Esophagus squamous epithelium (tissue), 5 donors: Measurements from ENCODE around the gene GTF2H4. TPM values are rescaled to one million over a fixed set of nuclear protein-coding genes. Genes with fewer than 3 reads are reported as not detected.
"Not testable (repeated sequence)": the region's sequence is repeated elsewhere in the genome, so short reads cannot be mapped to it uniquely, and the experiment has no call there.

Experiments
- DNase-seq: peaks from one replicate; lab custom pipeline; 2025; lab: John Stamatoyannopoulos, UW
- H3K27ac ChIP-seq, 4 donors: fragments of 200-600 bp; sonication (generic); one replicate each; pipeline ENCODE4 v1.5.1; 2016 to 2019; ENCODE audit warnings: mild to moderate bottlenecking in 1 of 4
- H3K27me3 ChIP-seq, 4 donors: fragments of 200-600 bp; sonication (generic); 1 replicate in 3 of 4; 2 replicates in 1 of 4; pipeline versions ENCODE4 v1.5.1 to v1.6.0; 2017 to 2021; ENCODE audit warnings: antibody characterized with exemption in 1 of 4
- H3K36me3 ChIP-seq, 3 donors: fragments of 200-600 bp; sonication (generic); one replicate each; pipeline ENCODE4 v1.5.1; 2016 to 2019
- H3K4me1 ChIP-seq, 3 donors: fragments of 200-600 bp; sonication (generic); one replicate each; pipeline ENCODE4 v1.5.1; 2017 to 2019
- H3K4me3 ChIP-seq, 4 donors: fragments of 200-600 bp; sonication (generic); 1 replicate in 3 of 4; 2 replicates in 1 of 4; pipeline ENCODE4 v1.5.1; 2016 to 2019; ENCODE audit warnings: mild to moderate bottlenecking in 2 of 4, moderate library complexity in 1 of 4
- H3K9me3 ChIP-seq, 3 donors: fragments of 200-600 bp; sonication (generic); one replicate each; pipeline ENCODE4 v1.5.1; 2016 to 2019
- POLR2A ChIP-seq, 4 donors: fragments of 450-650 bp; IDR thresholded peaks; one replicate each; pipeline ENCODE4 v1.6.1; 2017; ENCODE audit warnings: antibody characterized with exemption in 4 of 4, mild to moderate bottlenecking in 4 of 4, moderate library complexity in 3 of 4
- WGBS, 2 donors: methylation state at CpG; one replicate each; pipeline ENCODE4 v1.1.5; 2018; 5-methylcytosine and 5-hydroxymethylcytosine counted together
- intact Hi-C: fragments of 100-400 bp; cut with DNase I; formaldehyde crosslinking; loops from one replicate; pipeline ENCODE4 v1.15.0; 2022
- total RNA-seq, 4 donors: library from RNA; depleted of rRNA; stranded (reverse); fragments of >200 nt; gene quantifications; one replicate each; pipeline ENCODE4 v1.1.0, GENCODE V29; 2016
- TF ChIP-seq, protein P1 (sequence below), 6 experiments: fragments of 450-650 bp in 4 of 6; fragments of 200-600 bp in 2 of 6; sonication (generic) in 2 of 6; IDR thresholded peaks; one replicate each; pipeline ENCODE4 v1.5.1; 2016 to 2019; ENCODE audit warnings: antibody characterized with exemption in 6 of 6, mild to moderate bottlenecking in 4 of 6, moderate library complexity in 4 of 6
- donor health status: DM: yes; HTN: yes; CAD: no.

The GTF2H4 gene
- total RNA-seq, 4 donors from 2014 or later, result 10.3 to 26.7 (median 12.4) TPM

DNA sequence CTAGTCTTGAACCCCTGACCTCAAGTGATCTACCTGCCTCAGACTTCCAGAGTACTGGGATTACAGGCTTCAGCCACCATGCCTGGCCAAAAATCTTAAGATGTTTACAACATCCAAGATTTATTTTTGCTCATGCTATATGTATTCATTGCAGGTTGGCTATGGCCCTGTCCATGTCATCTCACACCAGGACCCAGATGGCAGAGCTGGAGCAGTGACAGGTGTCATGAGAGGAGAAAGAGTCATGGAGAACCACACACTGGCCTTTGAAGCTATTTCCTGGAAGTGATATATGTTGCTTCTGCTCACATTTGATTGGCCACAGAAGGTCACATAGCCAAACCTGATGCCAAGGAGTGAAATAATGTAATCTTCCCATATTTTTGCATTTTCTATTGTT lies 37.5 kb upstream of the GTF2H4 start:
- no peaks in the 10 kb centered on the region for H3K27me3 ChIP-seq
- no peak overlapping the region for H3K27ac ChIP-seq
- no peak overlapping the region for H3K4me3 ChIP-seq
- H3K4me1 ChIP-seq, result peaks cover 0 to 6% (median 2%) of the 10 kb centered on the region in 3 donors
- TF ChIP-seq POLR2A (IDR thresholded peaks at IDR 0.05), result no peak
- TF ChIP-seq, protein P1, sequence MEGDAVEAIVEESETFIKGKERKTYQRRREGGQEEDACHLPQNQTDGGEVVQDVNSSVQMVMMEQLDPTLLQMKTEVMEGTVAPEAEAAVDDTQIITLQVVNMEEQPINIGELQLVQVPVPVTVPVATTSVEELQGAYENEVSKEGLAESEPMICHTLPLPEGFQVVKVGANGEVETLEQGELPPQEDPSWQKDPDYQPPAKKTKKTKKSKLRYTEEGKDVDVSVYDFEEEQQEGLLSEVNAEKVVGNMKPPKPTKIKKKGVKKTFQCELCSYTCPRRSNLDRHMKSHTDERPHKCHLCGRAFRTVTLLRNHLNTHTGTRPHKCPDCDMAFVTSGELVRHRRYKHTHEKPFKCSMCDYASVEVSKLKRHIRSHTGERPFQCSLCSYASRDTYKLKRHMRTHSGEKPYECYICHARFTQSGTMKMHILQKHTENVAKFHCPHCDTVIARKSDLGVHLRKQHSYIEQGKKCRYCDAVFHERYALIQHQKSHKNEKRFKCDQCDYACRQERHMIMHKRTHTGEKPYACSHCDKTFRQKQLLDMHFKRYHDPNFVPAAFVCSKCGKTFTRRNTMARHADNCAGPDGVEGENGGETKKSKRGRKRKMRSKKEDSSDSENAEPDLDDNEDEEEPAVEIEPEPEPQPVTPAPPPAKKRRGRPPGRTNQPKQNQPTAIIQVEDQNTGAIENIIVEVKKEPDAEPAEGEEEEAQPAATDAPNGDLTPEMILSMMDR (IDR thresholded peaks at IDR 0.05), result no peak
- no peaks in the 10 kb centered on the region for H3K36me3 ChIP-seq
- DNase-seq, result no peak
- intact Hi-C loops, result no loop called here
- peaks cover 0 to 35% (median 13%) of the 10 kb centered on the region in 3 donors for H3K9me3 ChIP-seq

DNA sequence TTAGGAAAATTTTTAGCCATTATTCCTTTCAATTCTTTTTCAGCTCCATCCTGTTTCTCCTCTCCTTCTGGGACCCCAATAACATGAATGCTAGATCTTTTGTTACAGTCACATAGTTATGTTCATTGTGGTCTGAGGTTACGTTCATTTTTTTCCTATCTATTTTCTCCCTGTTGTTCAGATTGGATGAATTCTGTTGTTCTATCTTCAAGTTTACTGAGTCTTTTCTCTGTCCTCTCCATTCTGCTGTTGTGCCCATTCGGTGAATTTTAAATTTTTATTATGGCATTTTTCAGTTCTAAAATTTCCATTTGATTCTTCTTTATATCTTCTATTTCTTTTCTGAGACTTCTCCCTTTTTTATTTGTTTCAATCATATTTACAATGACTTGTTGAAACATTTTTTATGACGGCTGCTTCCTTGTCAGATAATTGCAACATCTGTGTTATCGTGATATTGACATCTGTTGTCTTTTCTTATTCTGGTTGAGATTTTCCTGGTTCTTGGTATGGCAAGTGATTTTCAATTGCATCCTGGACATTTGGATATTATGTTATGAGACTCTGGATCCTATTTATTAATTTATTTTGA lies 36.3 kb upstream of the GTF2H4 start:
- Histone ChIP-seq H3K36me3 (no peaks in the 10 kb centered on the region), H3K27ac (no peak overlapping the region), H3K27me3 (no peaks in the 10 kb centered on the region), H3K9me3 (peaks cover 0 to 35% (median 13%) of the 10 kb centered on the region in 3 donors), H3K4me3 (no peak overlapping the region), H3K4me1 (peaks cover 6 to 18% (median 12%) of the 10 kb centered on the region in 3 donors)
- intact Hi-C loops, result no loop called here
- WGBS, 2 donors, result 77 to 95% methylated on average over 4 of the region's 4 CpGs
- TF ChIP-seq POLR2A (IDR thresholded peaks at IDR 0.05), result no peak
- TF ChIP-seq, protein P1 (IDR thresholded peaks at IDR 0.05), result no peak
- DNase-seq, result no peak

DNA sequence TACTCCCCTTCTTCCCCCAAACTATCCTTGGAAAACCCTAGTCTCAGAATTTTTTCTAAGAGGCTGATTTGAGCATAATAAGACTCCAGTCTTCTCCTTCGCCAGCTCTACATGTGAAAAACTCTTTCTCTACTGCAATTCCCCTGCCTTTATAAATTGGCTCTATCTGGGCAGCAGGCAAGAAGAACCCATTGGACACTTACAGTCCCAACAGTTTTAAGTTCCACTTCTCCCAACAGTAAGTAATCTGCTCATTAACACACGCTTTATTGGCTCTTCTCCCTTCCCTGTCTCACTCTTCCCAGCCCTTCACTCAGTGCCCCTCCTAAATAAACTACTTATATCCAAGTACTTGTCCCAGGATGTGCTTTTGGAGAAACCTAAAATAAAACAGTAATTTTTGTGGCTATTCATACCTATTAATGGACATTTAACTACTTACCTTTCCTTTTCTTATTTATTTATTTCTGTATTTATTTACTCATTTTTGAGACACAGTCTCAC lies 34.8 kb upstream of the GTF2H4 start:
- 92 to 93% methylated on average over 2 of the region's 2 CpGs for WGBS, 2 donors
- intact Hi-C loops, result no loop called here
- Histone ChIP-seq H3K27ac (no peak overlapping the region), H3K9me3 (peaks cover 0 to 35% (median 13%) of the 10 kb centered on the region in 3 donors), H3K4me1 (peaks cover 18 to 33% (median 27%) of the 10 kb centered on the region in 3 donors), H3K27me3 (no peaks in the 10 kb centered on the region), H3K4me3 (no peak overlapping the region), H3K36me3 (no peaks in the 10 kb centered on the region)
- TF ChIP-seq, protein P1 (IDR thresholded peaks at IDR 0.05), result no peak
- no peak for TF ChIP-seq POLR2A (IDR thresholded peaks at IDR 0.05)
- no peak for DNase-seq

DNA sequence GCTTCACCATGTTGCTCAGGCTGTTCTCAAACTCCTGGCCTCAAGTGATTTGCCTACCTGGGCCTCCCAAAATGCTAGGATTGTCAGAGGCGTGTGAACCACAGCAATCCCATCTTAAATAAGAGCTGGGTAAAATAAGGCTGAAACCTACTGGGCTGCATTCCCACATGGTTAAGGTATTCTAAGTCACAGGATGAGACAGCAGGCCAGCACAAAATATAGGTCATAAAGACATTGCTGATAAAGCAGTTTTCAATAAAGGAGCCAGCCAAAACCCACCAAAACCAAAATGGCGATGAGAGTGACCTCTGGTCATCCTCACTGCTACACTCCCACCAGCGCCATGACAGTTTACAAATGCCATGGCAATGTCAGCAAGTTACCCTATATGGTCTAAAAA lies 34.2 kb upstream of the GTF2H4 start:
- H3K4me3 ChIP-seq, H3K27ac ChIP-seq, intact Hi-C loops, H3K36me3 ChIP-seq, H3K27me3 ChIP-seq, DNase-seq: not testable (repeated sequence)
- Histone ChIP-seq H3K4me1 (peaks cover 18 to 39% (median 29%) of the 10 kb centered on the region in 3 donors), H3K9me3 (peaks cover 0 to 33% (median 13%) of the 10 kb centered on the region in 3 donors)
- 89% methylated on average over 3 of the region's 3 CpGs for WGBS, 2 donors

DNA sequence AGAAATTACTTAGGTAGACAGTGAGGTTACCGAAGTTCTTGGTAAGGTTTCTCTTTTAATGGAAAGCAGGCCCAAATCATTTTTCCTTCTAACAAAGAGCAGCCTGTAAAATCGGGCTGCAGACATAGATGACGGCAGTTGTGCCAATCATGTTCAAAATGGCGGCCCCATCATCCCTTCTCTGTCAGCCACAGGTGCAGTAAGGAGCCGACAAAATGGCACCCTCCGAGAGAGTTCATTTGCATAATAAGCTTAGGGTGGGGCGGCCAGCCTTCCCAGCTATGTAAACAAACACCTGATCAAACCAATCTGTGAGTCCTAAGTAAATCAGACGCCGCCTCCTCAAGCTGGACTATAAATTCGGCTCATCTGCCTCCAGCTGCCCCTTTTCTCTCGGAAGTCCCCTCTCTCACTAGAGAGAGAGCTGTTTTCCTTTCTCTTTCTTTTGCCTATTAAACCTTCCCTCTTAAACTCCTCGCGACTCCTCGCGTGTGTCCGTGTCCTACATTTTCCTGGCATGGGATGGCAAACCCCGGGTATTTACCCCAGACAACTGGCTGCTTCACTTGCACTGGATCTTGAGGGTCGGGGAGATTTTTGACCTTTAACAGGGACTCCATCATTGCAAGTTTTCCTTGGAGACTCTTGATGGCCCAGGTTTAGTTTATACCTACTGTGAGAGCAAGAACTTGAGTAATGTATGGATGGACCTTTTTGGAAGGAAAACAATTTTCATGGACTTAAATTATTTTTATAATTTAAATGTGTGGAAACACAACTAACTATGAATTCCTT lies 32.6 kb upstream of the GTF2H4 start:
- no peak for TF ChIP-seq POLR2A (IDR thresholded peaks at IDR 0.05)
- TF ChIP-seq, protein P1 (IDR thresholded peaks at IDR 0.05), result no peak
- Histone ChIP-seq H3K36me3 (no peaks in the 10 kb centered on the region), H3K27me3 (no peaks in the 10 kb centered on the region), H3K27ac (peak overlapping the region; percentile 79 to 90 (median 88)), H3K9me3 (peaks cover 0 to 20% (median 3%) of the 10 kb centered on the region in 3 donors), H3K4me3 (peak overlapping the region in 1 of 4 donors; percentile 28), H3K4me1 (peaks cover 18 to 39% (median 29%) of the 10 kb centered on the region in 3 donors)
- 41 to 62% methylated on average over 18 of the region's 18 CpGs for WGBS, 2 donors
- intact Hi-C loops, result loop anchor here (5.0 kb wide), 1 partner anchor 48 kb away; no protein-coding TSS in a partner anchor
- no peak for DNase-seq
